ENCODE results near the gene PKD1.
"Not testable (repeated sequence)": the region's sequence is repeated elsewhere in the genome, so short reads cannot be mapped to it uniquely, and the experiment has no call there.

The PKD1 gene

GRCh38 chr16:2135770-2136490, at the start of gene PKD1:
Gene PKD1, minus strand, starts transcription at chr16:2135898. Its CDS starts 209 bp downstream, at chr16:2135689.
- peak; percentile 92 for FAIRE-seq
- DNase-seq (ENCODE audit: extremely low spot score, insufficient read length, low read depth): not testable (repeated sequence)

GRCh38 chr16:2184962-2185361, 49.3 kb upstream of the PKD1 start:
- FAIRE-seq: no peak

GRCh38 chr16:2184346-2184745, 48.6 kb upstream of the PKD1 start:
- FAIRE-seq (no peak), DNase-seq (ENCODE audit: extremely low spot score, insufficient read length, low read depth) (no peak)

More at GRCh38 chr16:2184962-2185361, 49.3 kb upstream of the PKD1 start:
- no peak for DNase-seq (ENCODE audit: extremely low spot score, insufficient read length, low read depth)

- no peak for FAIRE-seq
These were observed 48.0 kb upstream of the PKD1 start for GRCh38 chr16:2183671-2184070.

GRCh38 chr16:2181952-2182351, 46.3 kb upstream of the PKD1 start:
- FAIRE-seq: no peak
- DNase-seq (ENCODE audit: extremely low spot score, insufficient read length, low read depth): no peak

More at GRCh38 chr16:2183671-2184070, 48.0 kb upstream of the PKD1 start:
- DNase-seq (ENCODE audit: extremely low spot score, insufficient read length, low read depth): no peak

GRCh38 chr16:2180962-2181923, 45.5 kb upstream of the PKD1 start:
- FAIRE-seq: no peak
- DNase-seq (ENCODE audit: extremely low spot score, insufficient read length, low read depth): no peak

GRCh38 chr16:2180461-2180860, 44.8 kb upstream of the PKD1 start:
- FAIRE-seq (no peak), DNase-seq (ENCODE audit: extremely low spot score, insufficient read length, low read depth) (no peak)

- FAIRE-seq (no peak), DNase-seq (ENCODE audit: extremely low spot score, insufficient read length, low read depth) (no peak)
These were observed 43.9 kb upstream of the PKD1 start for GRCh38 chr16:2179576-2179975.

GRCh38 chr16:2179107-2179501, 43.4 kb upstream of the PKD1 start:
- DNase-seq (ENCODE audit: extremely low spot score, insufficient read length, low read depth) (no peak), FAIRE-seq (no peak)

- DNase-seq (ENCODE audit: extremely low spot score, insufficient read length, low read depth): no peak
- FAIRE-seq: no peak
These were observed 42.8 kb upstream of the PKD1 start for GRCh38 chr16:2178321-2179106.

- DNase-seq (ENCODE audit: extremely low spot score, insufficient read length, low read depth): no peak
These were observed 41.9 kb upstream of the PKD1 start for GRCh38 chr16:2177561-2177960.

GRCh38 chr16:2177101-2177500, 41.4 kb upstream of the PKD1 start:
- FAIRE-seq: no peak

More at GRCh38 chr16:2177561-2177960, 41.9 kb upstream of the PKD1 start:
- FAIRE-seq: no peak

GRCh38 chr16:2176047-2176446, 40.3 kb upstream of the PKD1 start:
- FAIRE-seq: no peak

More at GRCh38 chr16:2177101-2177500, 41.4 kb upstream of the PKD1 start:
- no peak for DNase-seq (ENCODE audit: extremely low spot score, insufficient read length, low read depth)

GRCh38 chr16:2175454-2175853, 39.8 kb upstream of the PKD1 start:
- DNase-seq (ENCODE audit: extremely low spot score, insufficient read length, low read depth): no peak
- FAIRE-seq: no peak

More at GRCh38 chr16:2176047-2176446, 40.3 kb upstream of the PKD1 start:
- no peak for DNase-seq (ENCODE audit: extremely low spot score, insufficient read length, low read depth)

- no peak for DNase-seq (ENCODE audit: extremely low spot score, insufficient read length, low read depth)
- FAIRE-seq: no peak
These were observed 38.9 kb upstream of the PKD1 start for GRCh38 chr16:2174396-2175131.

- FAIRE-seq (no peak), DNase-seq (ENCODE audit: extremely low spot score, insufficient read length, low read depth) (no peak)
These were observed 38.2 kb upstream of the PKD1 start for GRCh38 chr16:2173916-2174315.

- no peak for DNase-seq (ENCODE audit: extremely low spot score, insufficient read length, low read depth)
These were observed 37.7 kb upstream of the PKD1 start for GRCh38 chr16:2173366-2173765.

GRCh38 chr16:2172688-2173335, 37.1 kb upstream of the PKD1 start:
- DNase-seq (ENCODE audit: extremely low spot score, insufficient read length, low read depth): no peak
- FAIRE-seq: no peak

More at GRCh38 chr16:2173366-2173765, 37.7 kb upstream of the PKD1 start:
- FAIRE-seq: no peak

All from GM18507 (cell line).